K562 (cell line): ENCODE measurements around the gene TANGO6.

Experiments
- CHD1 ChIP-seq: fragments of 200-600 bp; sonication (generic); IDR thresholded peaks from one replicate; pipeline ENCODE4 v1.6.1; 2012; ENCODE audit warnings: mild to moderate bottlenecking, moderate library complexity, low read length, inconsistent platforms
- NELFE ChIP-seq: IDR thresholded peaks from 2 replicates; pipeline ENCODE4 v1.6.1; 2011; ENCODE audit warnings: mild to moderate bottlenecking; ENCODE audit not compliant: insufficient read depth, insufficient read length
- POLR2A ChIP-seq: fragments of 450-650 bp; conservative IDR thresholded peaks from 2 replicates; pipeline ENCODE4 v1.6.1; 2016

DNA sequence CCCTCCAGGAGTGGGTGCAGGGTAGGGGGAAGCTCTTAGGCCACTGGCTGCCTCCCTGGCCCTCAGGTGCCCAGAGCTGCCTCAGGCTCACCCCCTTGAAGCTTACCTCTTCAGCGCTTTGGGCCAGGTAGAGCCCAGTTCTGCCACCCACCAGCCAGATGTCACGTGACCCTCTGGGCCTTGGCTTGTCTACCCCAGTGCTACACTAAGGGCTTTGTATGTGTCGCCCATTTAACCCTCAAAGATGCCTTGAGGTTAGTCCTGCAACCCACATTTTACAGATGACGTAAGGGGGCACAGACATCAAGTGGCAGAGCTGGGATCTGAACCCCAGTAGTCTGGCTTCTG, 265.5 kb downstream of the TANGO6 start:
- no peak for TF ChIP-seq NELFE
- TF ChIP-seq CHD1 = no peak
- no peak for TF ChIP-seq POLR2A
